ENCODE data around the gene PCGF3. TPM values are rescaled to one million over a fixed set of nuclear protein-coding genes. Genes with fewer than 3 reads are reported as not detected.
A peak's percentile ranks its signal among the peaks of the same experiment; 100 is the strongest.

Gene PCGF3
- total RNA-seq, 1 experiment from 2014 or later, result 66.3 TPM

GRCh38 chr4:780716-781492 is 75.3 kb downstream of the PCGF3 start:
- Histone ChIP-seq H3K4me1 (ENCODE audit: control insufficient read depth in 1 of 2, insufficient read depth in 2 of 2, low read length in 2 of 2) (peaks cover 12 to 22% of the 10 kb centered on the region in 2 experiments), H4K20me1 (ENCODE audit: insufficient read depth) (no peaks in the 10 kb centered on the region), H3K9me2 (ENCODE audit: insufficient read depth) (no peaks in the 10 kb centered on the region), H3K27me3 (ENCODE audit: insufficient read depth, low read length) (no peaks in the 10 kb centered on the region), H3K36me3 (ENCODE audit: control insufficient read depth in 1 of 2, insufficient read depth in 2 of 2, low read length in 2 of 2) (peaks cover 10 to 30% of the 10 kb centered on the region in 2 experiments; a peak in 3 of 4 replicates), H3K9ac (ENCODE audit: low read length) (peak overlapping the region; percentile 100), H3K79me2 (ENCODE audit: insufficient read depth, low read length) (peaks cover 53% of the 10 kb centered on the region), H2AFZ (ENCODE audit: low read depth, low read length, poor library complexity, severe bottlenecking) (no peak overlapping the region), H3K27ac (ENCODE audit: low read depth, low read length) (peak overlapping the region; percentile 95), H3K4me2 (ENCODE audit: low read length) (peak overlapping the region; percentile 81), H3K9me3 (ENCODE audit: control insufficient read depth in 1 of 2, insufficient read depth in 1 of 2, low read depth in 1 of 2, low read length in 2 of 2) (no peaks in the 10 kb centered on the region), H3K4me3 (replicated peaks in 1 of 2; ENCODE audit: low read depth in 1 of 2, low read length in 2 of 2) (peak overlapping the region; percentile 93 to 97)
- intact Hi-C loops (cut with micrococcal nuclease), result no loop called here
- RAD21 ChIA-PET (ENCODE audit: low non-redundant PET in 1 of 2, low total read pairs in 2 of 2, uncharacterized antibody in 2 of 2, unreplicated experiment in 2 of 2), result no interaction called here
- TF ChIP-seq POLR2A (IDR thresholded peaks at IDR 0.05; ENCODE audit: borderline replicate concordance, extremely low read depth, insufficient read depth, insufficient read length), result no peak
- TF ChIP-seq, protein P1, sequence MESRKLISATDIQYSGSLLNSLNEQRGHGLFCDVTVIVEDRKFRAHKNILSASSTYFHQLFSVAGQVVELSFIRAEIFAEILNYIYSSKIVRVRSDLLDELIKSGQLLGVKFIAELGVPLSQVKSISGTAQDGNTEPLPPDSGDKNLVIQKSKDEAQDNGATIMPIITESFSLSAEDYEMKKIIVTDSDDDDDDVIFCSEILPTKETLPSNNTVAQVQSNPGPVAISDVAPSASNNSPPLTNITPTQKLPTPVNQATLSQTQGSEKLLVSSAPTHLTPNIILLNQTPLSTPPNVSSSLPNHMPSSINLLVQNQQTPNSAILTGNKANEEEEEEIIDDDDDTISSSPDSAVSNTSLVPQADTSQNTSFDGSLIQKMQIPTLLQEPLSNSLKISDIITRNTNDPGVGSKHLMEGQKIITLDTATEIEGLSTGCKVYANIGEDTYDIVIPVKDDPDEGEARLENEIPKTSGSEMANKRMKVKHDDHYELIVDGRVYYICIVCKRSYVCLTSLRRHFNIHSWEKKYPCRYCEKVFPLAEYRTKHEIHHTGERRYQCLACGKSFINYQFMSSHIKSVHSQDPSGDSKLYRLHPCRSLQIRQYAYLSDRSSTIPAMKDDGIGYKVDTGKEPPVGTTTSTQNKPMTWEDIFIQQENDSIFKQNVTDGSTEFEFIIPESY (IDR thresholded peaks at IDR 0.05; ENCODE audit: extremely low read depth, insufficient replicate concordance, low read length), result no peak
- TF ChIP-seq CEBPB (IDR thresholded peaks at IDR 0.05; ENCODE audit: low read depth), result no peak
- no peak for TF ChIP-seq CTCF (IDR thresholded peaks at IDR 0.05 in 2 of 3, conservative IDR thresholded peaks at IDR 0.05 in 1 of 3; ENCODE audit: borderline replicate concordance in 1 of 3, insufficient read depth in 1 of 3, low read depth in 2 of 3, low read length in 2 of 3)
- TF ChIP-seq ELF1 (IDR thresholded peaks at IDR 0.05; ENCODE audit: borderline replicate concordance, low read depth), result no peak
- no peak for TF ChIP-seq ATF3 (IDR thresholded peaks at IDR 0.05)
- TF ChIP-seq SIN3A (IDR thresholded peaks at IDR 0.05; ENCODE audit: low read depth), result no peak
- TF ChIP-seq YY1 (IDR thresholded peaks at IDR 0.05; ENCODE audit: extremely low read depth, insufficient replicate concordance, low read depth, low read length), result no peak
- no peak for TF ChIP-seq EZH2 (IDR thresholded peaks at IDR 0.05)
- TF ChIP-seq EZH2phosphoT487 (IDR thresholded peaks at IDR 0.05; ENCODE audit: borderline replicate concordance), result no peak
- no peak for TF ChIP-seq RAD21 (IDR thresholded peaks at IDR 0.05; ENCODE audit: low read depth)
- TF ChIP-seq, protein P2, sequence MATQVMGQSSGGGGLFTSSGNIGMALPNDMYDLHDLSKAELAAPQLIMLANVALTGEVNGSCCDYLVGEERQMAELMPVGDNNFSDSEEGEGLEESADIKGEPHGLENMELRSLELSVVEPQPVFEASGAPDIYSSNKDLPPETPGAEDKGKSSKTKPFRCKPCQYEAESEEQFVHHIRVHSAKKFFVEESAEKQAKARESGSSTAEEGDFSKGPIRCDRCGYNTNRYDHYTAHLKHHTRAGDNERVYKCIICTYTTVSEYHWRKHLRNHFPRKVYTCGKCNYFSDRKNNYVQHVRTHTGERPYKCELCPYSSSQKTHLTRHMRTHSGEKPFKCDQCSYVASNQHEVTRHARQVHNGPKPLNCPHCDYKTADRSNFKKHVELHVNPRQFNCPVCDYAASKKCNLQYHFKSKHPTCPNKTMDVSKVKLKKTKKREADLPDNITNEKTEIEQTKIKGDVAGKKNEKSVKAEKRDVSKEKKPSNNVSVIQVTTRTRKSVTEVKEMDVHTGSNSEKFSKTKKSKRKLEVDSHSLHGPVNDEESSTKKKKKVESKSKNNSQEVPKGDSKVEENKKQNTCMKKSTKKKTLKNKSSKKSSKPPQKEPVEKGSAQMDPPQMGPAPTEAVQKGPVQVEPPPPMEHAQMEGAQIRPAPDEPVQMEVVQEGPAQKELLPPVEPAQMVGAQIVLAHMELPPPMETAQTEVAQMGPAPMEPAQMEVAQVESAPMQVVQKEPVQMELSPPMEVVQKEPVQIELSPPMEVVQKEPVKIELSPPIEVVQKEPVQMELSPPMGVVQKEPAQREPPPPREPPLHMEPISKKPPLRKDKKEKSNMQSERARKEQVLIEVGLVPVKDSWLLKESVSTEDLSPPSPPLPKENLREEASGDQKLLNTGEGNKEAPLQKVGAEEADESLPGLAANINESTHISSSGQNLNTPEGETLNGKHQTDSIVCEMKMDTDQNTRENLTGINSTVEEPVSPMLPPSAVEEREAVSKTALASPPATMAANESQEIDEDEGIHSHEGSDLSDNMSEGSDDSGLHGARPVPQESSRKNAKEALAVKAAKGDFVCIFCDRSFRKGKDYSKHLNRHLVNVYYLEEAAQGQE (IDR thresholded peaks at IDR 0.05; ENCODE audit: low read depth), result no peak
- TF ChIP-seq CBX3 (IDR thresholded peaks at IDR 0.05; ENCODE audit: low read depth), result no peak
- TF ChIP-seq ZFX (IDR thresholded peaks at IDR 0.05), result no peak
- TF ChIP-seq SP1 (IDR thresholded peaks at IDR 0.05; ENCODE audit: low read depth), result no peak
- no peak for TF ChIP-seq ZNF274 (IDR thresholded peaks at IDR 0.05; ENCODE audit: low read depth, low read length)
- TF ChIP-seq EGR1 (IDR thresholded peaks at IDR 0.05; ENCODE audit: low read depth), result no peak
- TF ChIP-seq FOSL1 (IDR thresholded peaks at IDR 0.05; ENCODE audit: low read depth), result no peak
- ATAC-seq (peak; percentile 1), DNase-seq (ENCODE audit: low read depth, low spot score) (no peak)
- CTCF ChIA-PET, result interaction anchor here (1.0 kb wide), 1 partner anchor 38 kb away, joined by 4 read pairs; no protein-coding TSS in a partner anchor
- BruUV-seq (replicated peaks), result no TSS peak
- POLR2A ChIA-PET, result no interaction called here
